ENCODE data around the gene NNAT.

DNA sequence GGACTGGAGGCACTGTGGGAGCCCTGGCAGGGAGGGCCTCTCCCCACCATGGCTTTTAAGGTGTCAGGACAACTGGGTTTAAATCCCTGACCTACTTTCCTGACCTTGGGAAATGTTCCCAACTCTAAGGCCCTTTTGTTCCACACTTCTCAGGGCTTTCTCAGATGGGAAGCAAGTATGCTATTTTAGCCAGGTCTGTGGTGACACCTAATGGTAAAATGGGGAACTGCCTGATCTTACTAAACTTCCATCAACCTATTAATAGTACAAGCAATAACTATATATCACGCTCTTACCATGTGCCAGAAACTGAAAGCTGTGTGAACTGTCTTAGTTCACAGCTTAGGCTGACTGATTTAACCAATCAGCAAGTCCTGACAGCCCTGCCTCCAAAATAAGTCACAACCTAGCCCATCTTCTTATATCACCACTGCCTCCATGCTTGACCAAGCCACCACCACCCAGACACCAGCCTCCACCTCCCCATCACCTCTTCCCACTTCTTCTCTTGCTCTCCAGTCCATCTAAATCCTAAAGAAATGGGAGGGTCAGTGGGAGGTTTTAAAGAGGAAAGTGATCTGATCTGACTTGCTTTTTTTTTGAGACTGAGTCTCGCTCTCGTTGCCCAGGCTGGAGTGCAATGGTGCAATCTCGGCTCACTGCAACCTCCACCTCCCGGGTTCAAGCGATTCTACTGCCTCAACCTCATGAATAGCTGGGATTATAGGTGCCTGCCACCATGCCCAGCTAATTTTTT is 13.5 kb downstream of the NNAT start:
- no peak for TF ChIP-seq POLR2A (IDR thresholded peaks at IDR 0.05; ENCODE audit: low read depth, low read length)
- TF ChIP-seq TAF1 (IDR thresholded peaks at IDR 0.05; ENCODE audit: borderline replicate concordance, low read depth, low read length) = no peak
- TF ChIP-seq POLR2AphosphoS5 (IDR thresholded peaks at IDR 0.05; ENCODE audit: low read depth, low read length) = no peak

Data from GM12892 (cell line).